OCI-LY3 (cell line): Measurements from ENCODE around the gene WNT5A.

Experiments
- H2AFZ ChIP-seq: fragments of 200-600, 300-600 bp; shearing (Covaris generic); 2 replicates; pipeline ENCODE4 v1.6.0; 2014; ENCODE audit warnings: antibody characterized with exemption, low read depth, low read length
- H3K27ac ChIP-seq: fragments of 200-600, 300-600 bp; sonication (generic); 2 replicates; pipeline ENCODE4 v1.5.1; 2014; ENCODE audit warnings: mild to moderate bottlenecking, low read length, moderate library complexity, mixed read lengths
- H3K27me3 ChIP-seq: fragments of 200-600, 300-600 bp; sonication (generic); 2 replicates; pipeline ENCODE4 v1.6.1; 2014; ENCODE audit warnings: low read depth, low read length, mixed read lengths
- H3K36me3 ChIP-seq: fragments of 200-600, 300-600 bp; sonication (generic); replicated peaks from 2 replicates; pipeline ENCODE3; 2014; ENCODE audit warnings: low read depth, low read length, mixed read lengths
- H3K4me1 ChIP-seq: fragments of 300-600, 200-600 bp; sonication (generic); 2 replicates; pipeline ENCODE4 v1.6.1; 2014; ENCODE audit warnings: low read length, mixed read lengths
- H3K4me2 ChIP-seq: fragments of 200-600, 300-600 bp; sonication (generic); 2 replicates; pipeline ENCODE4 v1.6.1; 2014; ENCODE audit warnings: low read length, mixed read lengths
- H3K4me3 ChIP-seq: fragments of 300-600, 200-600 bp; sonication (generic); 2 replicates; pipeline ENCODE4 v1.5.1; 2014; ENCODE audit warnings: antibody characterized with exemption, mild to moderate bottlenecking, low read length, moderate library complexity
- H3K79me2 ChIP-seq: fragments of 300-600, 200-600 bp; shearing (Covaris generic); 2 replicates; pipeline ENCODE4 v1.6.1; 2014; ENCODE audit warnings: mild to moderate bottlenecking, low read length, mixed read lengths
- H3K9ac ChIP-seq: fragments of 300-600, 200-600 bp; shearing (Covaris generic); 2 replicates; pipeline ENCODE4 v1.6.0; 2014; ENCODE audit warnings: mild to moderate bottlenecking, low read length, moderate library complexity
- H3K9me3 ChIP-seq: fragments of 200-600, 300-600 bp; shearing (Covaris generic); 2 replicates; pipeline ENCODE4 v1.6.1; 2014; ENCODE audit warnings: low read length, mixed read lengths; ENCODE audit not compliant: insufficient read depth
- H4K20me1 ChIP-seq: fragments of 200-600, 300-600 bp; sonication (generic); 2 replicates; pipeline ENCODE4 v1.6.1; 2016; ENCODE audit warnings: low read length, mixed read lengths; ENCODE audit not compliant: insufficient read depth
- CTCF ChIP-seq: fragments of 200-600, 300-600 bp; sonication (generic); IDR thresholded peaks from 2 replicates; pipeline ENCODE4 v1.5.1; 2014; ENCODE audit warnings: antibody characterized with exemption, low read length, low read depth
- EZH2phosphoT487 ChIP-seq: fragments of 200-600 bp; shearing (Covaris generic); IDR thresholded peaks from 2 replicates; pipeline ENCODE4 v1.6.1; 2018; ENCODE audit warnings: antibody characterized with exemption, mixed run types, low read depth

Gene WNT5A

GRCh38 chr3:55484801-55485791, 2.0 kb downstream of the WNT5A start:
- Histone ChIP-seq H3K79me2 (no peaks in the 10 kb centered on the region), H3K4me3 (peak overlapping the region; percentile 84), H3K4me2 (peak overlapping the region; percentile 98)

GRCh38 chr3:55484191-55484689, 2.9 kb downstream of the WNT5A start:
- Histone ChIP-seq H3K9ac (no peak overlapping the region), H3K4me1 (peaks cover 9% of the 10 kb centered on the region; the same call in 1 of the 2 replicates), H4K20me1 (no peaks in the 10 kb centered on the region), H3K4me3 (no peak overlapping the region), H3K36me3 (no peaks in the 10 kb centered on the region), H3K4me2 (no peak overlapping the region; the same call in 1 of the 2 replicates), H3K79me2 (no peaks in the 10 kb centered on the region), H3K27me3 (peaks cover 16% of the 10 kb centered on the region), H3K27ac (no peak overlapping the region), H3K9me3 (no peaks in the 10 kb centered on the region), H2AFZ (no peak overlapping the region; the same call in 1 of the 2 replicates)
- no peak for TF ChIP-seq CTCF
- TF ChIP-seq EZH2phosphoT487: no peak

More at GRCh38 chr3:55484801-55485791, 2.0 kb downstream of the WNT5A start:
- TF ChIP-seq EZH2phosphoT487 (no peak), CTCF (peak; percentile 47)
- Histone ChIP-seq H2AFZ (peak overlapping the region; percentile 84), H3K27ac (no peak overlapping the region), H3K9me3 (no peaks in the 10 kb centered on the region), H3K36me3 (no peaks in the 10 kb centered on the region), H3K27me3 (peaks cover 15% of the 10 kb centered on the region; the same call in 1 of the 2 replicates), H3K9ac (peak overlapping the region; percentile 56), H3K4me1 (peaks cover 9% of the 10 kb centered on the region; the same call in 1 of the 2 replicates), H4K20me1 (no peaks in the 10 kb centered on the region)

- Histone ChIP-seq H3K36me3 (no peaks in the 10 kb centered on the region), H3K79me2 (no peaks in the 10 kb centered on the region), H3K9me3 (no peaks in the 10 kb centered on the region), H2AFZ (no peak overlapping the region), H3K27ac (no peak overlapping the region), H3K27me3 (peaks cover 17% of the 10 kb centered on the region), H3K4me2 (no peak overlapping the region), H3K9ac (no peak overlapping the region), H3K4me3 (no peak overlapping the region), H4K20me1 (no peaks in the 10 kb centered on the region), H3K4me1 (peaks cover 9% of the 10 kb centered on the region; the same call in 1 of the 2 replicates)
- TF ChIP-seq CTCF: no peak
These were observed 3.7 kb downstream of the WNT5A start for GRCh38 chr3:55483196-55484095.
